HG03103 (cell line): ENCODE data around the gene COQ9.

Source experiments
- ATAC-seq: cut with Tn5 transposase; IDR thresholded peaks from one replicate; pipeline ENCODE4 v1.9.1; 2021; ENCODE audit warnings: low read depth; ENCODE audit not compliant: unreplicated experiment

Gene COQ9

DNA sequence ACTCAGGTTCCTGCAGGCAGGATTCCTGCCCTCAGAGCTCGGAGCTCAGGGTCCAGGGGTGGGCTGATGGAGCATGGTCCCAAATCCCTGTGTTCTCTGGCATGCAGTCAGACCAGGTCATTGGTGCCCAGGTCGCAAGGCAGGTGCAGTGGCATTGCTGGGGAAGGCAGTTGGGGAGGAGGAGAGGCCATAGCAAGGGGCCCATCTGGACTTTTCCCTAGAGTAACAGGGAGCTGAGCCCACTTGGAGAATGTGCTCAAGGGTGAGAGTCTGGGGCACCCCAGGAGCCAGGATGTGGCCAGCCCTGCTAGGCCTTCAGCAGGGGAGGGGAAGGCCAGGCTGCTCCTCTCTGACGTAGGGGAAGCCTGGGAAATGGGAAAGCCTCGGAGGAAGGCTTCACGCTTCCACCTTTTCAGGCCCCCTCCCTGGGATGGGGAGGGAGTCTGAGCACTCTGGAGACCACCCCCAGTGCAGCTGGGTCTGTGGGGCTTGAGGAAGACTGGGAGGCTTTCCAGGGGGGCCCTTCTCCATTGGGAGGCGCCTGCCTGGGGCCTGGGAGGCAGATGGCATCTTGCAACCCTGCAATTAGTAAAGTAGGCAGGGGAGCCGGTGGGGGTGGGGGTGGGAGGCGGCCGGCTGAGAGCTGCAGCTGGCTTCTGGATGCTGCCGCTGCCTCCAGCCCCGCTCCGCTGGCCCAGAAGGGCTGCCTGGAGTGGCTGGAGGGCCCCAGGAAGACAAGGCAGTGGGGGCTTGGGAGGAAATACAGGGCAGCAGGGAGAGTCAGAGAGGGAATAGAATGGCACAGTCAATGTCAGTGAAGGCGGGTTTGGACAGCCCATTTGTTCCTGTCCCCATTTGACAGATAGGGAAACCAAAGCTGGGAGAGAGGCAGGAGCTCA is 60.1 kb downstream of the COQ9 start:
- ATAC-seq, result no peak

DNA sequence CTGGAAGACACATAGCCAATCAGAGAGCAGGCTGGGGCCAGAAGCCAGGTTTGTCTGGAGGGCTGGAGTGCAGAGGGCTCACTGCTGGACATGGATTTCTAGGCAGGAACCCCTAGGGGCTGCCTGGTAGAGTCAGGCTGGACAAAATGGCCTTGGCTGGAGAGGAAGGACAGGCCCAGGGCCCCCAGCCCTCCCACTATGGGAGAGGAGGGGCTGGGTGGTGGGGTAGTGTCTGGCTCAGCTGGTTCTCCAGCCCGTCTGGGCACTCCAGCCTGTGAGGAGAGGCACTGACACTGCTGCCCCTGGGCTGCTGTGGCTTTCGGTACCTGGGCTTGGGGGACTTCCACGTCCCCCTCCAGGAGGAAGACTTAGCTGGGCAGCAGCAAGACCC is 60.8 kb downstream of the COQ9 start:
- no peak for ATAC-seq

DNA sequence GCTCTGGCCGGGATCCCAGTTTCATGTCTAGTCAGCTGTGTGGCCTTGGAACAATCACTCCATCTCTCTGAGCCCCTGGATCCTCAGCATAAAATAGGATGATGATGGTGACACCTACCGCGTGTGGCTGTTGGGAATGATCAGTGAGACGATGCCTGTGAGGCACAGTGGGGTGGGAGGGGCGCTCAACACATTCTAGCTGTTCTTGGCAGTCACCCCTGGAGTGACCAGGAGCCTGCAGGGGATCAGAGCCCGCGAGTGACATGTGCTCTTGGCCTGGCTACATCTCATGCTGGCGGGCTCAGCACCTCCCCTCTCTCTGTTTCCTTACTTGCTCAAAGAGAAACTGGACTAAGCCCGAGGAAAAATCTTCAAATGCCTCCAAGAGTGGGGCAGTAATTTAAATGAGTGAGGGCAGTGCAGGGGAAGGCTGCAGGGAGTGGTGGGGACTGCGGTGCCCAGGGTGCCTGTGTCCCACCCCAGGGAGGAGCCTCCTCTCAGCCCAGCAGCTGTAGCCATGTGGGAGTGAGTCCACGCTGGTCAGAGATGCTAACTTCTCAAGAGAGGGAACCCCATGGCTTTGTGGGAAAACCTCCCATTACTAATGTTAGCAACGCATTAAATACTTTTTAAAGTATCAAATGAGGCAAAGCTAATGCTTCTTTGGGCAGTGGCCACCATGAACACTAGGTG is 62.1 kb downstream of the COQ9 start:
- ATAC-seq, result no peak

DNA sequence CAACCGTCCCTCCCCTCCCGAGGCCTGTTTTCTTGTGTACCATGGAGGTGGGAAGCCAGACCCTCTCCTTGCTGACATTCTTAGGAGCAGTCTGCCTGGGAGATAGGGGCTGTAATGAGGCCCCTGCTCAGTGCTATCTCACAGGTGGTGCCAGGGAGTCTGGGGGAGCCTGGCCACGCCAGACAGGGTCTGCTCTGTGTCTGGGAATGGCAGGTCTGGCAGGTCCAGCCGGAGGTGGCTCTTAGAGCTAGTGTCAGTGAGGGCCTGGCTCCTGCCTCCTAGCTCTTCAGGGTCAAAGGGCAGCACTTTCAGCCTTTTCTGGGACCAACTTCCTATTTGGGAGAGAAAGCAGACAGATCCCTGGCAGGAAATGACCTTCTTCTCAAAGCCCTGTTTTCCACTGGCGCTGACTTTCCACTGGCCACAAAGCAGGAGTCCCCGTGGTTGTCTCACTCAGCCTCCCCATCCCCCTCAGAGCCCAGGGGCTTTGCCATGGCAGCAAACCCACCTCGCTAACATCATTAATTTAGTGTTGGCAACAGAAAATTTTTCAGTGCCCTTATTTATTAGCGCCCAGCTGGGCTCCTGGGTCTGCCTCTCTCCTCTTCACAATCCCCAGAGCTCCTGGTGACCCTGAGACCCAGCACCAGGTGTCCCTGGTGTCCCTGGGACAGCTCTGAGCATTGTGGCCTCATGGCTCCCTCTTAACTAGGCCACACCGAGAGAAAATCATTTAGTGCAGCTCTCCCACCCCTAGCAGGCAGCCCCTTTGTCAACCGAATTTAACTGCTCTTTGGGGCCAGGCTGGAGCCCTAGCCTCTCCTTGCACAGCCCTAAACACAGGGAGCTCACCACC is 63.0 kb downstream of the COQ9 start:
- ATAC-seq, result no peak
